ENCODE measurements around the gene TMC6.
"Not testable (repeated sequence)": the region's sequence is repeated elsewhere in the genome, so short reads cannot be mapped to it uniquely, and the experiment has no call there.

Gene TMC6

GRCh38 chr17:78118801-78119241, 9.7 kb downstream of the TMC6 start:
- Histone ChIP-seq H3K4me3 (ENCODE audit: low read length) (no peak overlapping the region), H3K36me3 (ENCODE audit: insufficient read depth, low read length) (no peaks in the 10 kb centered on the region)

GRCh38 chr17:78117027-78117981, 11.3 kb downstream of the TMC6 start:
- Histone ChIP-seq H3K27me3 (ENCODE audit: insufficient read depth, low read length) (no peaks in the 10 kb centered on the region), H3K36me3 (ENCODE audit: insufficient read depth, low read length) (no peaks in the 10 kb centered on the region), H2AFZ (ENCODE audit: low read depth, low read length) (no peak overlapping the region), H3K4me1 (ENCODE audit: insufficient read depth, low read length) (no peaks in the 10 kb centered on the region), H3K9me3 (ENCODE audit: low read length) (no peaks in the 10 kb centered on the region), H3K4me3 (ENCODE audit: low read length) (no peak overlapping the region)

More at GRCh38 chr17:78118801-78119241, 9.7 kb downstream of the TMC6 start:
- no peak overlapping the region for H2AFZ ChIP-seq (ENCODE audit: low read depth, low read length)
- no peaks in the 10 kb centered on the region for H3K27me3 ChIP-seq (ENCODE audit: insufficient read depth, low read length)
- H3K4me1 ChIP-seq (ENCODE audit: insufficient read depth, low read length): no peaks in the 10 kb centered on the region
- no peaks in the 10 kb centered on the region for H3K9me3 ChIP-seq (ENCODE audit: low read length)

- no peak overlapping the region for H2AFZ ChIP-seq (ENCODE audit: low read depth, low read length)
- H3K9me3 ChIP-seq (ENCODE audit: low read length): no peaks in the 10 kb centered on the region
- H3K27me3 ChIP-seq (ENCODE audit: insufficient read depth, low read length): no peaks in the 10 kb centered on the region
- no peaks in the 10 kb centered on the region for H3K36me3 ChIP-seq (ENCODE audit: insufficient read depth, low read length)
- H3K4me1 ChIP-seq (ENCODE audit: insufficient read depth, low read length): no peaks in the 10 kb centered on the region
- no peak overlapping the region for H3K4me3 ChIP-seq (ENCODE audit: low read length)
Measured at GRCh38 chr17:78116411-78116810, 12.1 kb downstream of the TMC6 start.

GRCh38 chr17:78115803-78116202, 12.8 kb downstream of the TMC6 start:
- not testable (repeated sequence) for H3K4me1 ChIP-seq (ENCODE audit: insufficient read depth, low read length); H3K4me3 ChIP-seq (ENCODE audit: low read length); H3K9me3 ChIP-seq (ENCODE audit: low read length); H3K27me3 ChIP-seq (ENCODE audit: insufficient read depth, low read length); H2AFZ ChIP-seq (ENCODE audit: low read depth, low read length); H3K36me3 ChIP-seq (ENCODE audit: insufficient read depth, low read length)

- Histone ChIP-seq H3K9me3 (ENCODE audit: low read length) (no peaks in the 10 kb centered on the region), H3K27me3 (ENCODE audit: insufficient read depth, low read length) (no peaks in the 10 kb centered on the region), H2AFZ (ENCODE audit: low read depth, low read length) (no peak overlapping the region), H3K4me3 (ENCODE audit: low read length) (no peak overlapping the region), H3K36me3 (ENCODE audit: insufficient read depth, low read length) (no peaks in the 10 kb centered on the region), H3K4me1 (ENCODE audit: insufficient read depth, low read length) (no peaks in the 10 kb centered on the region)
Measured at GRCh38 chr17:78114831-78115723, 13.5 kb downstream of the TMC6 start.

GRCh38 chr17:78113804-78114785, 14.5 kb downstream of the TMC6 start:
- Histone ChIP-seq H3K36me3 (ENCODE audit: insufficient read depth, low read length) (no peaks in the 10 kb centered on the region), H3K9me3 (ENCODE audit: low read length) (no peaks in the 10 kb centered on the region), H3K4me1 (ENCODE audit: insufficient read depth, low read length) (no peaks in the 10 kb centered on the region), H3K27me3 (ENCODE audit: insufficient read depth, low read length) (no peaks in the 10 kb centered on the region), H2AFZ (ENCODE audit: low read depth, low read length) (no peak overlapping the region), H3K4me3 (ENCODE audit: low read length) (no peak overlapping the region)

GRCh38 chr17:78112518-78113471, 15.8 kb downstream of the TMC6 start:
- Histone ChIP-seq H3K27me3 (ENCODE audit: insufficient read depth, low read length) (no peaks in the 10 kb centered on the region), H3K4me1 (ENCODE audit: insufficient read depth, low read length) (no peaks in the 10 kb centered on the region), H2AFZ (ENCODE audit: low read depth, low read length) (no peak overlapping the region), H3K4me3 (ENCODE audit: low read length) (no peak overlapping the region), H3K9me3 (ENCODE audit: low read length) (no peaks in the 10 kb centered on the region), H3K36me3 (ENCODE audit: insufficient read depth, low read length) (peaks cover 3% of the 10 kb centered on the region)

- H3K36me3 ChIP-seq (ENCODE audit: insufficient read depth, low read length): peaks cover 4% of the 10 kb centered on the region
- no peaks in the 10 kb centered on the region for H3K4me1 ChIP-seq (ENCODE audit: insufficient read depth, low read length)
- H2AFZ ChIP-seq (ENCODE audit: low read depth, low read length): no peak overlapping the region
- H3K4me3 ChIP-seq (ENCODE audit: low read length): no peak overlapping the region
- no peaks in the 10 kb centered on the region for H3K27me3 ChIP-seq (ENCODE audit: insufficient read depth, low read length)
- H3K9me3 ChIP-seq (ENCODE audit: low read length): no peaks in the 10 kb centered on the region
Measured at GRCh38 chr17:78111727-78112517, 16.6 kb downstream of the TMC6 start.

GRCh38 chr17:78111016-78111726, 17.4 kb downstream of the TMC6 start:
- Histone ChIP-seq H3K4me1 (ENCODE audit: insufficient read depth, low read length) (no peaks in the 10 kb centered on the region), H3K4me3 (ENCODE audit: low read length) (no peak overlapping the region), H3K27me3 (ENCODE audit: insufficient read depth, low read length) (no peaks in the 10 kb centered on the region), H3K9me3 (ENCODE audit: low read length) (no peaks in the 10 kb centered on the region), H3K36me3 (ENCODE audit: insufficient read depth, low read length) (peaks cover 6% of the 10 kb centered on the region), H2AFZ (ENCODE audit: low read depth, low read length) (no peak overlapping the region)

GRCh38 chr17:78110363-78111015, 18.1 kb downstream of the TMC6 start:
- Histone ChIP-seq H3K9me3 (ENCODE audit: low read length) (no peaks in the 10 kb centered on the region), H3K4me1 (ENCODE audit: insufficient read depth, low read length) (no peaks in the 10 kb centered on the region), H3K27me3 (ENCODE audit: insufficient read depth, low read length) (no peaks in the 10 kb centered on the region), H3K4me3 (ENCODE audit: low read length) (no peak overlapping the region), H2AFZ (ENCODE audit: low read depth, low read length) (no peak overlapping the region), H3K36me3 (ENCODE audit: insufficient read depth, low read length) (peaks cover 10% of the 10 kb centered on the region)

Measured in neuron (in vitro differentiated cells).